HL-60 (cell line): Measurements from ENCODE around the gene MS4A10.
A peak's percentile ranks its signal among the peaks of the same experiment; 100 is the strongest.

Experiments
- DNase-seq, 2 experiments: peaks; one replicate each; pipeline ENCODE4 v3.0.0-alpha.2; 2010 to 2020; ENCODE audit warnings: low read depth in 1 of 2, low spot score in 1 of 2
- H3K27ac ChIP-seq: fragments of 250-450 bp; sonication (Bioruptor Pico); replicated peaks from 2 replicates; pipeline ENCODE4 v1.5.1; 2020; ENCODE audit warnings: mild to moderate bottlenecking, moderate library complexity
- H3K27me3 ChIP-seq: fragments of 250-450 bp; sonication (Bioruptor Pico); 2 replicates; pipeline ENCODE4 v1.5.1; 2021; ENCODE audit warnings: mild to moderate bottlenecking, moderate library complexity; ENCODE audit not compliant: insufficient read depth, poor library complexity, severe bottlenecking
- H3K4me3 ChIP-seq: replicated peaks from 2 replicates; pipeline ENCODE4 v1.5.1; 2011; ENCODE audit warnings: mild to moderate bottlenecking, control low read depth, low read length; ENCODE audit not compliant: insufficient read depth
- CTCF ChIP-seq: IDR thresholded peaks from one replicate; pipeline ENCODE4 v1.5.1; 2011; ENCODE audit warnings: low read length, control low read depth, inconsistent platforms; ENCODE audit not compliant: insufficient read depth
- GABPA ChIP-seq: IDR thresholded peaks from 2 replicates; pipeline ENCODE4 v1.6.1; 2012; ENCODE audit warnings: low read depth
- POLR2AphosphoS5 ChIP-seq: IDR thresholded peaks from 2 replicates; pipeline ENCODE4 v1.6.1; 2012; ENCODE audit warnings: low read depth
- REST ChIP-seq: IDR thresholded peaks from 2 replicates; pipeline ENCODE4 v1.6.1; 2012; ENCODE audit warnings: low read depth; ENCODE audit not compliant: insufficient replicate concordance
- SPI1 ChIP-seq: IDR thresholded peaks from 2 replicates; pipeline ENCODE4 v1.6.1; 2012; ENCODE audit warnings: low read depth, mild to moderate bottlenecking, borderline replicate concordance

Gene MS4A10

GRCh38 chr11:60825790-60826189 lies 40.7 kb downstream of the MS4A10 start:
- no peak for DNase-seq
- Histone ChIP-seq H3K27me3 (no peaks in the 10 kb centered on the region), H3K4me3 (no peak overlapping the region), H3K27ac (no peak overlapping the region)
- TF ChIP-seq SPI1, result no peak
- no peak for TF ChIP-seq REST
- no peak for TF ChIP-seq POLR2AphosphoS5
- TF ChIP-seq GABPA, result no peak
- no peak for TF ChIP-seq CTCF

GRCh38 chr11:60830478-60831142 lies 45.5 kb downstream of the MS4A10 start:
- H3K27ac ChIP-seq, result no peak overlapping the region
- TF ChIP-seq GABPA, result no peak
- TF ChIP-seq REST, result no peak
- no peak for TF ChIP-seq CTCF
- peak; percentile 60 for TF ChIP-seq SPI1
- TF ChIP-seq POLR2AphosphoS5, result no peak
- no peaks in the 10 kb centered on the region for H3K27me3 ChIP-seq
- peak in 1 of 2 experiments; percentile 60 for DNase-seq
- no peak overlapping the region for H3K4me3 ChIP-seq

GRCh38 chr11:60831143-60831500 lies 46.0 kb downstream of the MS4A10 start:
- H3K4me3 ChIP-seq, result no peak overlapping the region
- no peaks in the 10 kb centered on the region for H3K27me3 ChIP-seq
- no peak for TF ChIP-seq GABPA
- TF ChIP-seq POLR2AphosphoS5, result no peak
- TF ChIP-seq REST, result no peak
- peak; percentile 87 for TF ChIP-seq CTCF
- no peak for TF ChIP-seq SPI1
- no peak overlapping the region for H3K27ac ChIP-seq
- DNase-seq, result peak; percentile 56 to 81
